22Rv1 (cell line): ENCODE results near the gene KCNJ9.
A peak's percentile ranks its signal among the peaks of the same experiment; 100 is the strongest.

Experiments used
- ZFX ChIP-seq: fragments of 450-650 bp; IDR thresholded peaks from 2 replicates; pipeline ENCODE4 v1.6.1; 2017; ENCODE audit warnings: antibody characterized with exemption, borderline replicate concordance
- TF ChIP-seq, protein P1 (sequence below): fragments of 450-650 bp; IDR thresholded peaks from 2 replicates; pipeline ENCODE4 v1.5.1; 2017; ENCODE audit warnings: mild to moderate bottlenecking

DNA sequence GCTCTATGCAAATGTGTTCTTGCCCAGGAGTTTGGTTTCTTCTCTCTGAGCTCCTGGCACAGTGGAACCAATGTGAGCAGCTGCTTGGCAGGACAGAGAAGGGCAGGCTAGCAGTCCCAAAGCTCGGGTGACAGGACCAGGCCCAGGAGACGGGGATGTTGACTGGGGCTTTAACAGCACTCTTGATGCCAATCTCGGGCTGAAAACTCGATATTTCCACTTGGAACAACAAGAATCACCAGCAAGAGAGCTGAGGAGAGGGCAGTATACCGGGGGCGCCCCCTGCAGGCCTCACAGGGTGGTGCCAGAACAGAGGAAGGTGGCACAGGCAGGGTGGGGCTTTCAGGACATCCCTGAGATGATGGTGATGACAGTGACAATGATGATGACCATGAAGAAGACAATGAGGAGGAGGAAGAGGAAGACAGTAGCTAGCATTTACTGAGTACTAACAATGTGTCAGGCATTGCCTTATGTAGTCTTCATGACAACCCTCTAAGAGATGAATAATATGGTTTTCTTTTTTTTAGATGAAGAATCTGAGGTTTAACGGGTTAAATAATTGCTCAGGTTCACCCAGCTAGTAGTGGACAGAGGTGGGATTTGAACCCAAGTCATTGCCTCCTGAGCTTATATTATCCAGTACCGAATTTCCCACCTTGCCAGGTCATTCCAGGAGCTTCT is 2.7 kb upstream of the KCNJ9 start:
- TF ChIP-seq, protein P1, sequence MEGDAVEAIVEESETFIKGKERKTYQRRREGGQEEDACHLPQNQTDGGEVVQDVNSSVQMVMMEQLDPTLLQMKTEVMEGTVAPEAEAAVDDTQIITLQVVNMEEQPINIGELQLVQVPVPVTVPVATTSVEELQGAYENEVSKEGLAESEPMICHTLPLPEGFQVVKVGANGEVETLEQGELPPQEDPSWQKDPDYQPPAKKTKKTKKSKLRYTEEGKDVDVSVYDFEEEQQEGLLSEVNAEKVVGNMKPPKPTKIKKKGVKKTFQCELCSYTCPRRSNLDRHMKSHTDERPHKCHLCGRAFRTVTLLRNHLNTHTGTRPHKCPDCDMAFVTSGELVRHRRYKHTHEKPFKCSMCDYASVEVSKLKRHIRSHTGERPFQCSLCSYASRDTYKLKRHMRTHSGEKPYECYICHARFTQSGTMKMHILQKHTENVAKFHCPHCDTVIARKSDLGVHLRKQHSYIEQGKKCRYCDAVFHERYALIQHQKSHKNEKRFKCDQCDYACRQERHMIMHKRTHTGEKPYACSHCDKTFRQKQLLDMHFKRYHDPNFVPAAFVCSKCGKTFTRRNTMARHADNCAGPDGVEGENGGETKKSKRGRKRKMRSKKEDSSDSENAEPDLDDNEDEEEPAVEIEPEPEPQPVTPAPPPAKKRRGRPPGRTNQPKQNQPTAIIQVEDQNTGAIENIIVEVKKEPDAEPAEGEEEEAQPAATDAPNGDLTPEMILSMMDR, result peak; percentile 99
- TF ChIP-seq ZFX, result no peak
